SK-N-SH (cell line): ENCODE measurements around the gene FOXD4L5. TPM values are rescaled to one million over a fixed set of nuclear protein-coding genes. Genes with fewer than 3 reads are reported as not detected.
"Not testable (repeated sequence)": the region's sequence is repeated elsewhere in the genome, so short reads cannot be mapped to it uniquely, and the experiment has no call there.

Experiments used
- CTCF ChIA-PET: fragments of 300-600, 350-600 bp; formaldehyde crosslinking; extraction: SDS; loops from one replicate; lab custom pipeline; 2021; lab: Yijun Ruan, JAX
- POLR2A ChIA-PET: fragments of 350-600 bp; sonication (Branson Sonifier 250); formaldehyde crosslinking; extraction: SDS; loops from one replicate; lab custom pipeline; 2020; ENCODE audit warnings: antibody characterized with exemption, inconsistent platforms; lab: Yijun Ruan, JAX
- DNase-seq: peaks from one replicate; pipeline ENCODE4 v3.0.0; 2012
- H2AFZ ChIP-seq: fragments of 200-600 bp; sonication (generic); 2 replicates; pipeline ENCODE4 v1.8.1; 2016; ENCODE audit warnings: antibody characterized with exemption, mild to moderate bottlenecking, low read depth
- H3F3A ChIP-seq: fragments of 200-600 bp; sonication (generic); replicated peaks from 2 replicates; pipeline ENCODE3; 2016; ENCODE audit warnings: antibody characterized with exemption, mild to moderate bottlenecking; ENCODE audit not compliant: insufficient read depth
- H3K27ac ChIP-seq, 2 experiments: fragments of 200-500 bp in 1 of 2; fragments of 200-600 bp in 1 of 2; sonication (Bioruptor generic) in 1 of 2; sonication (generic), shearing (Covaris generic) in 1 of 2; 2 replicates each; pipeline versions ENCODE4 v1.5.1 to v1.6.1; 2014 to 2016; ENCODE audit warnings: low read depth in 2 of 2, inconsistent platforms in 1 of 2, low read length in 1 of 2, mild to moderate bottlenecking in 1 of 2, mixed read lengths in 1 of 2
- H3K27me3 ChIP-seq: fragments of 200-600 bp; sonication (generic), shearing (Covaris generic); 2 replicates; pipeline ENCODE4 v1.6.1; 2016; ENCODE audit warnings: mixed run types; ENCODE audit not compliant: insufficient read depth
- H3K36me3 ChIP-seq, 2 experiments: fragments of 200-500 bp in 1 of 2; fragments of 200-600 bp in 1 of 2; sonication (Bioruptor generic) in 1 of 2; sonication (generic) in 1 of 2; replicated peaks in 1 of 2; 2 replicates each; pipeline versions ENCODE3 to v1.5.1; 2014 to 2016; ENCODE audit warnings: low read length in 1 of 2, mild to moderate bottlenecking in 1 of 2; ENCODE audit not compliant: insufficient read depth in 2 of 2, control insufficient read depth in 1 of 2
- H3K4me1 ChIP-seq, 2 experiments: fragments of 200-500 bp in 1 of 2; fragments of 200-600 bp in 1 of 2; sonication (Bioruptor generic) in 1 of 2; sonication (generic), shearing (Covaris generic) in 1 of 2; 2 replicates each; pipeline versions ENCODE4 v1.5.1 to v1.6.1; 2014 to 2016; ENCODE audit warnings: low read depth in 1 of 2, low read length in 1 of 2, mixed run types in 1 of 2; ENCODE audit not compliant: insufficient read depth in 2 of 2, control insufficient read depth in 1 of 2
- H3K4me2 ChIP-seq: fragments of 200-600 bp; sonication (generic), shearing (Covaris generic); 2 replicates; pipeline ENCODE4 v1.6.1; 2017; ENCODE audit warnings: mixed run types
- H3K4me3 ChIP-seq, 2 experiments: fragments of 200-500 bp in 1 of 2; fragments of 200-600 bp in 1 of 2; sonication (Bioruptor generic) in 1 of 2; sonication (generic), shearing (Covaris generic) in 1 of 2; 2 replicates each; pipeline versions ENCODE4 v1.5.1 to v1.8.1; 2014 to 2016; ENCODE audit warnings: low read depth in 2 of 2, inconsistent platforms in 1 of 2, low read length in 1 of 2, mild to moderate bottlenecking in 1 of 2, mixed read lengths in 1 of 2, moderate library complexity in 1 of 2
- H3K79me2 ChIP-seq: fragments of 200-600 bp; sonication (generic); 2 replicates; pipeline ENCODE4 v1.8.1; 2017; ENCODE audit warnings: mild to moderate bottlenecking; ENCODE audit not compliant: insufficient read depth
- H3K9ac ChIP-seq: fragments of 200-600 bp; sonication (generic); 2 replicates; pipeline ENCODE4 v1.6.1; 2017; ENCODE audit warnings: mixed run types
- H3K9me2 ChIP-seq: fragments of 200-600 bp; sonication (generic); 2 replicates; pipeline ENCODE4 v1.6.1; 2017; ENCODE audit warnings: mixed run types
- H3K9me3 ChIP-seq: fragments of 200-600 bp; sonication (generic); 2 replicates; pipeline ENCODE4 v1.6.1; 2017; ENCODE audit warnings: mixed run types, mild to moderate bottlenecking, moderate library complexity
- H4K20me1 ChIP-seq: fragments of 200-600 bp; sonication (generic); 2 replicates; pipeline ENCODE4 v1.6.1; 2017; ENCODE audit warnings: mild to moderate bottlenecking, mixed run types; ENCODE audit not compliant: insufficient read depth
- WGBS: methylation state at CpG from one replicate; pipeline ENCODE4 v1.1.6; 2017; ENCODE audit warnings: low lambda C conversion rate; 5-methylcytosine and 5-hydroxymethylcytosine counted together
- polyA plus RNA-seq, 3 experiments: library from polyadenylated mRNA; depleted of rRNA; stranded (reverse); fragments of >200 nt; gene quantifications; 2 replicates each; pipeline ENCODE4 v1.2.3, GENCODE V29; 2012
- small RNA-seq, 7 experiments: library from RNA; depleted of rRNA; stranded (forward); fragments of <200 nt; gene quantifications; one replicate each; pipeline ENCODE3, GENCODE V24; 2012

The FOXD4L5 gene
- 0.03 and 0.05 TPM in 2 replicates for polyA plus RNA-seq (2012; rRNA removed)
- 0.03 and 0.05 TPM in 2 replicates for polyA plus RNA-seq (2012; cell fraction: cytosol; rRNA removed)
- polyA plus RNA-seq (2012; cell fraction: nucleus; rRNA removed) = 0.19 and 0.21 TPM in 2 replicates

GRCh38 chr9:65285109-65285508 is at the start of gene FOXD4L5:
Gene FOXD4L5, minus strand, starts transcription at chr9:65285209. Its CDS starts 832 bp downstream, at chr9:65284377.
- H3K27ac ChIP-seq, DNase-seq, H3K4me3 ChIP-seq, H3K9me2 ChIP-seq, H3F3A ChIP-seq, CTCF ChIA-PET, H2AFZ ChIP-seq, H3K4me2 ChIP-seq, H3K9me3 ChIP-seq, H4K20me1 ChIP-seq, H3K4me1 ChIP-seq, H3K36me3 ChIP-seq, POLR2A ChIA-PET, H3K9ac ChIP-seq, H3K79me2 ChIP-seq, H3K27me3 ChIP-seq: not testable (repeated sequence)
- WGBS = 60% methylated on average over 1 of the region's 2 CpGs

- H3K27me3 ChIP-seq, DNase-seq, H3K27ac ChIP-seq, H2AFZ ChIP-seq, H3F3A ChIP-seq, H3K9me2 ChIP-seq, H3K4me2 ChIP-seq, POLR2A ChIA-PET, H3K4me3 ChIP-seq, H3K9me3 ChIP-seq, H4K20me1 ChIP-seq, H3K36me3 ChIP-seq, H3K9ac ChIP-seq, CTCF ChIA-PET, H3K4me1 ChIP-seq, H3K79me2 ChIP-seq: not testable (repeated sequence)
- no CpG with 5 or more reads among the region's 33 CpGs for WGBS
Measured at GRCh38 chr9:65283943-65284342, 1.1 kb downstream of the FOXD4L5 start.

GRCh38 chr9:65282976-65283375 is 2.0 kb downstream of the FOXD4L5 start:
- no CpG with 5 or more reads among the region's 27 CpGs for WGBS
- H3K27ac ChIP-seq, H3K4me1 ChIP-seq, H3F3A ChIP-seq, H3K79me2 ChIP-seq, H3K9me3 ChIP-seq, H3K4me3 ChIP-seq, H3K27me3 ChIP-seq, H2AFZ ChIP-seq, H3K4me2 ChIP-seq, H3K9ac ChIP-seq, H3K36me3 ChIP-seq, CTCF ChIA-PET, H4K20me1 ChIP-seq, POLR2A ChIA-PET, DNase-seq, H3K9me2 ChIP-seq: not testable (repeated sequence)

Small RNAs within 50 kb of the gene (small RNA-seq; reads per million reads assigned to genes)
- gene IGKV1OR9-1 = 0 reads per million in 7 experiments
